Activated effector memory CD4-positive, alpha-beta T cell treated with anti-CD3 and anti-CD28 coated beads, Interleukin-2, amount 50 U/mL, for 16 hours (primary cell): ENCODE results near the gene PKDCC.
A peak's percentile ranks its signal among the peaks of the same experiment; 100 is the strongest.

ENCODE experiments used
- DNase-seq: peaks from one replicate; pipeline ENCODE4 v3.0.0-alpha.2; 2020

The PKDCC gene

GRCh38 chr2:42091671-42092070, 43.9 kb downstream of the PKDCC start:
- no peak for DNase-seq

- DNase-seq: no peak
These were observed 44.5 kb downstream of the PKDCC start for GRCh38 chr2:42092084-42092996.

GRCh38 chr2:42094114-42094513, 46.3 kb downstream of the PKDCC start:
- no peak for DNase-seq

- DNase-seq: peak; percentile 89
These were observed 48.1 kb downstream of the PKDCC start for GRCh38 chr2:42095923-42096408.

- no peak for DNase-seq
These were observed 49.2 kb downstream of the PKDCC start for GRCh38 chr2:42096869-42097591.

- no peak for DNase-seq
These were observed 51.0 kb downstream of the PKDCC start for GRCh38 chr2:42098571-42099437.

DNA sequence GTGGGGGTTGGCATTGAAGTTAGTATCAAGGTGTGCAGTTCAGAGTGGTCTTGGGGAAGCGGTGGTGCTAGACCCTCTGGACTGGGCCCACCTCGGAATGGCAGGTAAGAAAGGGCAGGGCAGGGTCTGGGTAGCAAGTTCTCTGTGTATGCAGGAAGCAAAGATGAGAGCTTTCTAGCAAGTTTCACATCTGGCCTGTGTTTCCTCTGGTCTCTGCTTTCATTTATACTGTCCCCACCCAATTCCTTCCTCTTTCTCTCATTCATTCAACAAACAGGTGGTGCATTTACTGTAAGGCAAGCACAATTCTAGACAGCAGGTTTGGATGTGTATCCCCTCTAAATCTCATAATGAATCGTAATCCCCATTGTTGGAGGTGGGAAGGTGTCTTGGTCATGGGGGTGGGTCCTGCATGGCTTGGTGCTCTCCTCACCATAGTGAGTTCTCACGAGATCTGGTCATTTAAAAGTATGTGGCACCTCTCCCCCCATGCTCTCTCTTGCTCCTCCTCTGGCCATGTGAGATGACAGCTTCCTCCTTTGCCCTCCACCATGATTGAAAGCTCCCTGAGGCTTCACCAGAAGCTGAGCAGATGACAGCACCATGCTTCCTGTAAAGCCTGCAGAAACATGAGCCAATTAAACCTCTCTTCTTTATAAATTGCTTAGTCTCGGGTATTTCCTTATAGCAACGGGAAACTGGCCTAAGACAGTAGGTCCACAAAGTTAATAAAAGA, 51.8 kb downstream of the PKDCC start:
- no peak for DNase-seq

GRCh38 chr2:42100683-42101205, 52.9 kb downstream of the PKDCC start:
- no peak for DNase-seq

GRCh38 chr2:42101206-42102023, 53.6 kb downstream of the PKDCC start:
- DNase-seq: peak; percentile 88

GRCh38 chr2:42102024-42102590, 54.3 kb downstream of the PKDCC start:
- peak; percentile 97 for DNase-seq

DNA sequence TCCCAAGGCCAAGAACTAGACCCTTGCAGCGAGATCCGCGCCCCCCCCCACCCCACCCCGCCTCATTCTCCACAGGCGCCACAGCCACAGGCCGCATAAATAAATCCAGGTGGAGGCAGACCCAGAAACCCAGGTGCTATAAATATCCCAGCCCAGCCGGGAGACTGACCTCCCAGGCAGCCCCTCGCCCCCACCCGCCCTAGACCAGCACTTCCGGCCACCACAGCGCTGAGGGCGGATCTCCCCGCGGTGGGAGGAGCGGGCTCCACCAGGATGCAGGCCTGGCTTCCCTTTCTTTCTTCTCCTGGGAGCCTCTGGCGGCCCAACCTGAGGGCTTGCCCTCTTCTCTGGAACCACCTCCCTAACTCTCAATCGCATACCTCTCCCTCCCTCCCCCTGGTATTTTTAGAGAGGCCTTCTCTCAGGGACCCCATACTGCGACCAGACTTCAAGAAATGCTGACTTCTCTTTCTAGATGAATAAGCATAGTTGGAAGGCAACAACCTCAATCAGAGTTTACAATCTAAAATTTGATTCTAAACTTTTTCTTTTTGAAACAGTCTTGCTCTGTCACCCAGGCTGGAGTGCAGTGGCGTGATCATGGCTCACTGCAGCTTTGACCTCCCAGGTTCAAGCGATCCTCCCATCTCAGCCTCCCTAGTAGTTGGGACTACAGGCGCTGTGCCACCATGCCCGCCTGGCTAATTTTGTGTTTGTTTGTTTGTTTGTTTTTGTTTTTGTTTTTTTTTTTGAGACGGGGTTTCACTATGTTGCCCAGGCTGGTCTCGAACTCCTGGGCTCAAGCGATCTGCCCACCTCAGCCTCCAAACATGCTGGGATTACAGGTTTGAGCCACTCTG, 55.0 kb downstream of the PKDCC start:
- DNase-seq: peak; percentile 82

DNA sequence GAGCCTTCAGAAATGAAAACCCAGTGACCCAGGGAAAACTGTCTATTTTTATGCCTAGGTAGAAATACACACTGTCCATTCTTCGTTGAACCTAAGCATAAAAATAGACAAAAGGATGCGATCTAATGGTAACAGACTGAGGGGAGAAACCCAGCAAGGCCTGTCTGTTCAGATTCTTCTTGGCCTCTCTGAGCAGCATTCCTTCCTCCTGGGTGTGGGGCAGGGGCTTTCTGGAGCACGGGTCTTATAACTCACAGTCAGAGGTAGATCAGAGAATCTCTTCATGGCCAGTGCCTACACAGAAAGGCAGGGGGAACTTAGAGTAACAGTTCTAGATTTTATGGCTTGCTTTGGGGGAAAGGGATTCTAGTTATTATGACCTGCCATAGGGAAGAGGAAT, 56.0 kb downstream of the PKDCC start:
- DNase-seq: no peak

- no peak for DNase-seq
These were observed 56.8 kb downstream of the PKDCC start for GRCh38 chr2:42104621-42105020.

GRCh38 chr2:42105330-42106256, 57.8 kb downstream of the PKDCC start:
- peak; percentile 89 for DNase-seq

GRCh38 chr2:42106257-42106816, 58.5 kb downstream of the PKDCC start:
- DNase-seq: no peak

DNA sequence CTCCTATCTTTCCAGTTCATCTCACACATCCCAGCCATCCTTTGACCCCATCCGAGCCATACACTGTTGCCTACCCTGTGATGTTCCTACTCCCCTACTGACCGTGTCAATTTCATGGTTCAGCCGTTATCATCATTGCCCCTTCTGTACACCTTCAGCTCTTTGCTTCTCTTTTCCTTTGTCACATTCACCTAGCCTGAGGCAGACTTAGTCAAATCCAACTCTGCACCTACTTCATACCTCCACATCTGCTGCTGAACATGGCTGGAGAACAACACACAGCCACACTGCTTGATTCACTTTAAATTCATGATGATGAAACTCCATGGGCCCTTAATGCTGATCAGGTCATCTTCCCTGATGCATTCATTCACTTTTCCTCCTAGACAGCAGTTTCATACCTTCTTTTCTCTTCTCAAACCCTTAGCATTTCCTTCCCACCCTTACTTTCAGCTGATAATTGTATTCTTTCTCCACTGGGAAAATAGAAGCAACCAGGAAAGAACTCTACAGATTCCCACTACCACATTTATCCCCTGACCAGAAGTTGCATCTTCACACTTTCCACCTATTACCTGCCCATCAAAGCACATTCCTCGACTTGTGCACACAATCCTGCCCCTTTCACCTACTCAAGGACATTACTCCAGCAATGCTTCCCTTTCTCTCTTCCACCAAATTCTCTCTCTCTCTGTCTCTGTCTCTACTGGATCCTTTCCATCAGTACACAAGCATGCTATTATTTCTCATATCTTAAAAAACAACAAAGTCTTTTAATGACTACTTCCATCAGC, 59.6 kb downstream of the PKDCC start:
- no peak for DNase-seq
